Measurements from ENCODE around the gene ZSCAN12.

GRCh38 chr6:28449056-28449455 is 49.5 kb upstream of the ZSCAN12 start:
- TF ChIP-seq E2F4 (CRISPR knock-in tag; IDR thresholded peaks at IDR 0.05; ENCODE audit: borderline replicate concordance, low read depth), result no peak
- no peak for TF ChIP-seq CTCF (IDR thresholded peaks at IDR 0.05)
